ENCODE results near the gene RCOR1. TPM values are rescaled to one million over a fixed set of nuclear protein-coding genes. Genes with fewer than 3 reads are reported as not detected.

RCOR1 gene
- total RNA-seq, 1 experiment from 2014 or later = 33.6 TPM

GRCh38 chr14:102729825-102730224 lies 137.4 kb downstream of the RCOR1 start:
- H3K27ac Mint-ChIP-seq (ENCODE audit: unreplicated experiment) = no peak overlapping the region
- no TSS peak for BruUV-seq (replicated peaks)
- Histone ChIP-seq H3K36me3 (ENCODE audit: control insufficient read depth, insufficient read depth, low read length) (peaks cover 4% of the 10 kb centered on the region), H3K9me3 (no peaks in the 10 kb centered on the region), H3K4me1 (0 out of 2 replicates have a peak, but pooled peaks cover 6% of the 10 kb centered on the region), H3K27me3 (replicated peaks; ENCODE audit: control insufficient read depth, insufficient read depth, low read length) (no peaks in the 10 kb centered on the region), H3K4me3 (ENCODE audit: low read depth, low read length) (no peak overlapping the region)
- peaks cover 7% of the 10 kb centered on the region for H3K4me1 Mint-ChIP-seq (ENCODE audit: low read depth, unreplicated experiment)
- no peaks in the 10 kb centered on the region for H3K27me3 Mint-ChIP-seq (ENCODE audit: insufficient read depth, unreplicated experiment)
- H3K4me3 Mint-ChIP-seq (ENCODE audit: unreplicated experiment) = no peak overlapping the region
- DNase-seq = no peak
- intact Hi-C loops (cut with micrococcal nuclease; ENCODE audit: unreplicated experiment) = no loop called here
- ChIA-PET CTCF (interaction anchor here (0.6 kb wide), 1 partner anchor 35 kb away, joined by 3 read pairs; no protein-coding TSS in a partner anchor), POLR2A (no interaction called here)
- H3K36me3 Mint-ChIP-seq (ENCODE audit: insufficient read depth, unreplicated experiment) = peaks cover 61% of the 10 kb centered on the region
- H3K9me3 Mint-ChIP-seq (ENCODE audit: unreplicated experiment) = no peaks in the 10 kb centered on the region
- TF ChIP-seq, protein P1, sequence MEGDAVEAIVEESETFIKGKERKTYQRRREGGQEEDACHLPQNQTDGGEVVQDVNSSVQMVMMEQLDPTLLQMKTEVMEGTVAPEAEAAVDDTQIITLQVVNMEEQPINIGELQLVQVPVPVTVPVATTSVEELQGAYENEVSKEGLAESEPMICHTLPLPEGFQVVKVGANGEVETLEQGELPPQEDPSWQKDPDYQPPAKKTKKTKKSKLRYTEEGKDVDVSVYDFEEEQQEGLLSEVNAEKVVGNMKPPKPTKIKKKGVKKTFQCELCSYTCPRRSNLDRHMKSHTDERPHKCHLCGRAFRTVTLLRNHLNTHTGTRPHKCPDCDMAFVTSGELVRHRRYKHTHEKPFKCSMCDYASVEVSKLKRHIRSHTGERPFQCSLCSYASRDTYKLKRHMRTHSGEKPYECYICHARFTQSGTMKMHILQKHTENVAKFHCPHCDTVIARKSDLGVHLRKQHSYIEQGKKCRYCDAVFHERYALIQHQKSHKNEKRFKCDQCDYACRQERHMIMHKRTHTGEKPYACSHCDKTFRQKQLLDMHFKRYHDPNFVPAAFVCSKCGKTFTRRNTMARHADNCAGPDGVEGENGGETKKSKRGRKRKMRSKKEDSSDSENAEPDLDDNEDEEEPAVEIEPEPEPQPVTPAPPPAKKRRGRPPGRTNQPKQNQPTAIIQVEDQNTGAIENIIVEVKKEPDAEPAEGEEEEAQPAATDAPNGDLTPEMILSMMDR (IDR thresholded peaks at IDR 0.05; ENCODE audit: insufficient read depth in 1 of 2, low read depth in 1 of 2, low read length in 1 of 2, severe bottlenecking in 1 of 2, unreplicated experiment in 1 of 2) = no peak

- Histone ChIP-seq H3K9me3 (no peaks in the 10 kb centered on the region), H3K4me1 (0 out of 2 replicates have a peak, but pooled peaks cover 3% of the 10 kb centered on the region), H3K36me3 (ENCODE audit: control insufficient read depth, insufficient read depth, low read length) (peaks cover 4% of the 10 kb centered on the region), H3K27me3 (replicated peaks; ENCODE audit: control insufficient read depth, insufficient read depth, low read length) (no peaks in the 10 kb centered on the region), H3K4me3 (ENCODE audit: low read depth, low read length) (no peak overlapping the region)
- intact Hi-C loops (cut with micrococcal nuclease; ENCODE audit: unreplicated experiment) = no loop called here
- TF ChIP-seq, protein P1 (IDR thresholded peaks at IDR 0.05; ENCODE audit: insufficient read depth in 1 of 2, low read depth in 1 of 2, low read length in 1 of 2, severe bottlenecking in 1 of 2, unreplicated experiment in 1 of 2) = no peak
- no peak for DNase-seq
- H3K27me3 Mint-ChIP-seq (ENCODE audit: insufficient read depth, unreplicated experiment) = no peaks in the 10 kb centered on the region
- H3K36me3 Mint-ChIP-seq (ENCODE audit: insufficient read depth, unreplicated experiment) = peaks cover 53% of the 10 kb centered on the region
- POLR2A ChIA-PET = no interaction called here
- peaks cover 6% of the 10 kb centered on the region for H3K4me1 Mint-ChIP-seq (ENCODE audit: low read depth, unreplicated experiment)
- no peak overlapping the region for H3K27ac Mint-ChIP-seq (ENCODE audit: unreplicated experiment)
- BruUV-seq (replicated peaks) = no TSS peak
- H3K4me3 Mint-ChIP-seq (ENCODE audit: unreplicated experiment) = no peak overlapping the region
- CTCF ChIA-PET = no interaction called here
- no peaks in the 10 kb centered on the region for H3K9me3 Mint-ChIP-seq (ENCODE audit: unreplicated experiment)
Observed at GRCh38 chr14:102731101-102731870, 138.8 kb downstream of the RCOR1 start.

DNA sequence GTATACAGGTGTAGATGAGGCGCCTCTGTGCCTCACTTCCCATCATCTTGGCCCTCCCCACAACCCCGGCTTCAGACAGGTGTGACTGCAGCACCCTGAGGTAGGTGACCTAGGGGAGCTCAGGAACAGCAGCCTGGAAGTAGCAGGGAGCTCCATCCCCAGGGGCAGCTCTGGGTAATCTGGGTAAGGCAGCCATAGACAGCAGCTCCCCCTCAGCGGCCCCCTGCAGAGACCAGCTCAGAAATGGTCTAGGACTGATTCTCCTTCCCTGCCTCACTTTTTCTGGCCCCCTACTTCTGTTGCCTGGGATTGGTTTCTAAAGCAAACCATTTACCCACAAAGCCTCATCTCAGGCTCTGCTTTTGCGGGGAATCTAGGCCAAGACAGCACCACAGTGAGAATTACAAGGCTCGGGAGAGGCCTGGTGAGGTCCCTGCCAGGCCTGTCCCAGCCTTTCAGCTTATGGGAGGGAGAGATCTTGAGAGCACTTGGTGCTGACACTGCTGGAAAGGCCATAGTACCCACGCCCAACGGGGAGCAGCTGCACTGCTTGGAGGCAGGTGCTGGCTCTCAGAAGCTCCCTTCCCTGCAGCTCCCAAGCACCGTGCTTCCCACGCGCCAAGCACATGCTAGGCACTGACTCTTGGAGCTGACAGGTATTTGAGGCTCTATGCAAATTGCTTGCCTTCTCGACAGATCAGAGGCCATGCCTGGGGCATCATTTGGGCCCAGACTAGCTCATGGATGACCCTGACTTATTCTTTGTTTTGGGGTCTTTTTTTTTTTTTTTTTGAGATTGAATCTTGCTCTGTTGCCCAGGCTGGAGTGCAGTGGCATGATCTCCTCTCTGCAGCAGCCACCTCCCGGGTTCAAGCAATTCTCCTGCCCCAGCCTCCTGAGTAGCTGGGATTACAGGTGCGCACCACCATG lies 139.7 kb downstream of the RCOR1 start:
- H3K36me3 ChIP-seq (ENCODE audit: control insufficient read depth, insufficient read depth, low read length) = peaks cover 4% of the 10 kb centered on the region
- TF ChIP-seq, protein P1 (IDR thresholded peaks at IDR 0.05; ENCODE audit: insufficient read depth in 1 of 2, low read depth in 1 of 2, low read length in 1 of 2, severe bottlenecking in 1 of 2, unreplicated experiment in 1 of 2) = no peak
- no peaks in the 10 kb centered on the region for H3K9me3 Mint-ChIP-seq (ENCODE audit: unreplicated experiment)
- H3K27me3 Mint-ChIP-seq (ENCODE audit: insufficient read depth, unreplicated experiment) = no peaks in the 10 kb centered on the region
- BruUV-seq (replicated peaks) = no TSS peak
- peaks cover 50% of the 10 kb centered on the region for H3K36me3 Mint-ChIP-seq (ENCODE audit: insufficient read depth, unreplicated experiment)
- no peak for DNase-seq
- POLR2A ChIA-PET = no interaction called here
- no peak overlapping the region for H3K27ac Mint-ChIP-seq (ENCODE audit: unreplicated experiment)
- no peak overlapping the region for H3K4me3 ChIP-seq (ENCODE audit: low read depth, low read length)
- intact Hi-C loops (cut with micrococcal nuclease; ENCODE audit: unreplicated experiment) = no loop called here
- no peaks in the 10 kb centered on the region for H3K27me3 ChIP-seq (replicated peaks; ENCODE audit: control insufficient read depth, insufficient read depth, low read length)
- no peaks in the 10 kb centered on the region for H3K4me1 Mint-ChIP-seq (ENCODE audit: low read depth, unreplicated experiment)
- H3K4me1 ChIP-seq = no peaks in the 10 kb centered on the region
- CTCF ChIA-PET = no interaction called here
- no peak overlapping the region for H3K4me3 Mint-ChIP-seq (ENCODE audit: unreplicated experiment)
- H3K9me3 ChIP-seq = no peaks in the 10 kb centered on the region
